CD4-positive, alpha-beta memory T cell (primary cell): ENCODE measurements around the gene PRDM12. TPM values are rescaled to one million over a fixed set of nuclear protein-coding genes. Genes with fewer than 3 reads are reported as not detected.
A peak's percentile ranks its signal among the peaks of the same experiment; 100 is the strongest.

Experiments used
- CTCF ChIA-PET: fragments of 350-600 bp; sonication (Branson Sonifier 250); formaldehyde crosslinking; loops from one replicate; lab custom pipeline; 2021; ENCODE audit warnings: inconsistent platforms; ENCODE audit not compliant: partially characterized antibody; lab: Charles Lee
- POLR2A ChIA-PET: fragments of 350-600 bp; sonication (Branson Sonifier 250); formaldehyde crosslinking; loops from one replicate; lab custom pipeline; 2021; ENCODE audit not compliant: partially characterized antibody; lab: Charles Lee
- DNase-seq, 5 donors: peaks; one replicate each; pipeline versions ENCODE4 v3.0.0 to v3.0.0-alpha.2; 2020 to 2022; ENCODE audit warnings: mixed read lengths in 1 of 5
- H3K27ac ChIP-seq: one replicate; pipeline ENCODE4 v1.7.0; 2013; ENCODE audit warnings: low read depth, low read length
- H3K27me3 ChIP-seq: 2 replicates; pipeline ENCODE4 v1.7.0; 2013; ENCODE audit warnings: mild to moderate bottlenecking, low read length, moderate library complexity; ENCODE audit not compliant: insufficient read depth
- H3K36me3 ChIP-seq: 2 replicates; pipeline ENCODE4 v1.7.0; 2013; ENCODE audit warnings: mild to moderate bottlenecking, low read length, moderate library complexity; ENCODE audit not compliant: insufficient read depth
- H3K4me1 ChIP-seq: 2 replicates; pipeline ENCODE4 v1.7.0; 2013; ENCODE audit warnings: mild to moderate bottlenecking, low read length, moderate library complexity; ENCODE audit not compliant: insufficient read depth
- H3K4me3 ChIP-seq, 2 donors: one replicate each; pipeline ENCODE4 v1.7.0; 2013; ENCODE audit warnings: low read length in 2 of 2, mild to moderate bottlenecking in 1 of 2
- H3K9me3 ChIP-seq, 2 donors: one replicate each; pipeline ENCODE4 v1.7.0; 2013; ENCODE audit warnings: low read length in 2 of 2, control low read depth in 1 of 2; ENCODE audit not compliant: control insufficient read depth in 1 of 2
- H3K27ac Mint-ChIP-seq, 7 donors: one replicate each; pipeline ENCODE4 v1.8.0; 2020 to 2021; ENCODE audit warnings: mixed read lengths in 7 of 7, mild to moderate bottlenecking in 6 of 7, inconsistent platforms in 3 of 7, moderate library complexity in 3 of 7
- H3K27me3 Mint-ChIP-seq, 2 donors: one replicate each; pipeline ENCODE4 v1.8.0; 2020 to 2021; ENCODE audit warnings: mixed read lengths in 2 of 2
- H3K36me3 Mint-ChIP-seq, 2 donors: one replicate each; pipeline ENCODE4 v1.8.0; 2020 to 2021; ENCODE audit warnings: mixed read lengths in 2 of 2, inconsistent platforms in 1 of 2, mild to moderate bottlenecking in 1 of 2
- H3K4me1 Mint-ChIP-seq, 4 donors: one replicate each; pipeline ENCODE4 v1.8.0; 2020 to 2021; ENCODE audit warnings: mixed read lengths in 4 of 4, mild to moderate bottlenecking in 1 of 4
- H3K4me3 Mint-ChIP-seq, 8 donors: one replicate each; pipeline ENCODE4 v1.8.0; 2020 to 2021; ENCODE audit warnings: mixed read lengths in 8 of 8, mild to moderate bottlenecking in 7 of 8, moderate library complexity in 6 of 8, inconsistent platforms in 3 of 8
- H3K9me3 Mint-ChIP-seq, 8 donors: one replicate each; pipeline ENCODE4 v1.8.0; 2020 to 2021; ENCODE audit warnings: mixed read lengths in 8 of 8, mild to moderate bottlenecking in 5 of 8, inconsistent platforms in 3 of 8, moderate library complexity in 1 of 8
- intact Hi-C: fragments of 100-400 bp; cut with micrococcal nuclease; formaldehyde crosslinking; loops from one replicate; pipeline ENCODE4 v1.15.1; 2023
- polyA plus RNA-seq, 2 donors: library from polyadenylated mRNA; unstranded; fragments of 300-500 nt; fragmentation: Illumina TruSeq; gene quantifications; one replicate each; pipeline ENCODE4 v1.2.3, GENCODE V29; 2021
- total RNA-seq, 2 experiments: library from RNA; stranded (reverse); gene quantifications; one replicate each; pipeline ENCODE4 v1.2.3, GENCODE V29; 2021

The PRDM12 gene
- total and polyA plus RNA-seq, 4 experiments from 2014 or later: 0.11 TPM; not detected in 3

GRCh38 chr9:130662099-130662969 is 2.1 kb upstream of the PRDM12 start:
- Histone ChIP-seq H3K36me3 (no peaks in the 10 kb centered on the region), H3K9me3 (no peaks in the 10 kb centered on the region), H3K4me1 (peaks cover 53% of the 10 kb centered on the region), H3K27ac (no peak overlapping the region), H3K27me3 (peaks cover 28% of the 10 kb centered on the region), H3K4me3 (no peak overlapping the region)
- POLR2A ChIA-PET: no interaction called here
- Mint-ChIP-seq H3K27me3 (peaks cover 40 to 46% of the 10 kb centered on the region in 2 donors), H3K9me3 (peaks cover 0 to 2% (median 0%) of the 10 kb centered on the region in 8 donors), H3K36me3 (no peaks in the 10 kb centered on the region), H3K27ac (peak overlapping the region in 1 of 7 donors; percentile 64), H3K4me1 (peaks cover 5 to 37% (median 25%) of the 10 kb centered on the region in 4 donors), H3K4me3 (peak overlapping the region in 7 of 8 donors; percentile 55 to 87 (median 76))
- no peak for DNase-seq
- intact Hi-C loops: no loop called here
- CTCF ChIA-PET: interaction anchor here (1.2 kb wide), 1 partner anchor 23 kb away, joined by 3 read pairs; no protein-coding TSS in a partner anchor

GRCh38 chr9:130662970-130663257 is 1.5 kb upstream of the PRDM12 start:
- Histone ChIP-seq H3K36me3 (no peaks in the 10 kb centered on the region), H3K4me1 (peaks cover 53% of the 10 kb centered on the region), H3K27ac (no peak overlapping the region), H3K4me3 (peak overlapping the region in 1 of 2 donors; percentile 9), H3K9me3 (no peaks in the 10 kb centered on the region), H3K27me3 (peaks cover 29% of the 10 kb centered on the region)
- Mint-ChIP-seq H3K36me3 (no peaks in the 10 kb centered on the region), H3K9me3 (peaks cover 0 to 2% (median 0%) of the 10 kb centered on the region in 8 donors), H3K4me1 (peaks cover 5 to 37% (median 25%) of the 10 kb centered on the region in 4 donors), H3K27me3 (peaks cover 38 to 48% of the 10 kb centered on the region in 2 donors), H3K4me3 (peak overlapping the region in 7 of 8 donors; percentile 55 to 87 (median 76)), H3K27ac (peak overlapping the region in 3 of 7 donors; percentile 47 to 64 (median 55))
- intact Hi-C loops: no loop called here
- POLR2A ChIA-PET: interaction anchor here (1.0 kb wide), 1 partner anchor 20 kb away, joined by 3 read pairs; no protein-coding TSS in a partner anchor
- CTCF ChIA-PET: interaction anchor here (1.2 kb wide), 1 partner anchor 23 kb away, joined by 3 read pairs; no protein-coding TSS in a partner anchor
- no peak for DNase-seq

- CTCF ChIA-PET: interaction anchor here (1.2 kb wide), 1 partner anchor 22 kb away, joined by 3 read pairs; no protein-coding TSS in a partner anchor
- Mint-ChIP-seq H3K36me3 (no peaks in the 10 kb centered on the region), H3K4me3 (peak overlapping the region in 7 of 8 donors; percentile 55 to 87 (median 76)), H3K4me1 (peaks cover 5 to 32% (median 24%) of the 10 kb centered on the region in 4 donors), H3K27me3 (peaks cover 40 to 48% of the 10 kb centered on the region in 2 donors), H3K27ac (peak overlapping the region in 1 of 7 donors; percentile 64), H3K9me3 (peaks cover 0 to 2% (median 0%) of the 10 kb centered on the region in 8 donors)
- Histone ChIP-seq H3K27me3 (peaks cover 29% of the 10 kb centered on the region), H3K4me3 (peak overlapping the region in 1 of 2 donors; percentile 9), H3K36me3 (no peaks in the 10 kb centered on the region), H3K9me3 (no peaks in the 10 kb centered on the region), H3K4me1 (peaks cover 53% of the 10 kb centered on the region), H3K27ac (no peak overlapping the region)
- intact Hi-C loops: no loop called here
- POLR2A ChIA-PET: interaction anchor here (1.0 kb wide), 1 partner anchor 19 kb away, joined by 3 read pairs; no protein-coding TSS in a partner anchor
- DNase-seq: no peak
These were observed 977 bp upstream of the PRDM12 start for GRCh38 chr9:130663258-130663976.

- no peak overlapping the region for H3K27ac Mint-ChIP-seq
- H3K27me3 Mint-ChIP-seq: peaks cover 40 to 44% of the 10 kb centered on the region in 2 donors
- peaks cover 53% of the 10 kb centered on the region for H3K4me1 ChIP-seq
- H3K9me3 ChIP-seq: no peaks in the 10 kb centered on the region
- peak overlapping the region in 5 of 8 donors; percentile 7 to 67 (median 44) for H3K4me3 Mint-ChIP-seq
- peaks cover 29% of the 10 kb centered on the region for H3K27me3 ChIP-seq
- H3K9me3 Mint-ChIP-seq: peaks cover 0 to 2% (median 0%) of the 10 kb centered on the region in 8 donors
- intact Hi-C loops: no loop called here
- no peak overlapping the region for H3K4me3 ChIP-seq
- no peaks in the 10 kb centered on the region for H3K36me3 Mint-ChIP-seq
- ChIA-PET POLR2A (interaction anchor here (1.0 kb wide), 1 partner anchor 19 kb away, joined by 3 read pairs; no protein-coding TSS in a partner anchor), CTCF (no interaction called here)
- no peak overlapping the region for H3K27ac ChIP-seq
- H3K36me3 ChIP-seq: no peaks in the 10 kb centered on the region
- H3K4me1 Mint-ChIP-seq: peaks cover 5 to 29% (median 22%) of the 10 kb centered on the region in 4 donors
- no peak for DNase-seq
These were observed 480 bp upstream of the PRDM12 start for GRCh38 chr9:130663977-130664250.

- CTCF ChIA-PET: no interaction called here
- H3K4me3 ChIP-seq: no peak overlapping the region
- intact Hi-C loops: no loop called here
- no peak overlapping the region for H3K27ac ChIP-seq
- H3K27me3 Mint-ChIP-seq: peaks cover 36 to 40% of the 10 kb centered on the region in 2 donors
- no peaks in the 10 kb centered on the region for H3K36me3 Mint-ChIP-seq
- peaks cover 53% of the 10 kb centered on the region for H3K4me1 ChIP-seq
- H3K27ac Mint-ChIP-seq: no peak overlapping the region
- POLR2A ChIA-PET: no interaction called here
- peak overlapping the region in 7 of 8 donors; percentile 46 to 83 (median 75) for H3K4me3 Mint-ChIP-seq
- H3K9me3 Mint-ChIP-seq: peaks cover 0 to 2% (median 0%) of the 10 kb centered on the region in 8 donors
- H3K4me1 Mint-ChIP-seq: peaks cover 5 to 29% (median 21%) of the 10 kb centered on the region in 4 donors
- H3K36me3 ChIP-seq: no peaks in the 10 kb centered on the region
- peaks cover 29% of the 10 kb centered on the region for H3K27me3 ChIP-seq
- DNase-seq: no peak
- no peaks in the 10 kb centered on the region for H3K9me3 ChIP-seq
These were observed 636 bp downstream of the PRDM12 start for GRCh38 chr9:130665029-130665430.

- ChIA-PET POLR2A (interaction anchor here (0.9 to 1.0 kb wide), 2 partner anchors 16 to 39 kb away, joined by 3 read pairs; no protein-coding TSS in a partner anchor), CTCF (no interaction called here)
- no peaks in the 10 kb centered on the region for H3K36me3 ChIP-seq
- Mint-ChIP-seq H3K9me3 (peaks cover 0 to 2% (median 0%) of the 10 kb centered on the region in 8 donors), H3K27me3 (peaks cover 35 to 43% of the 10 kb centered on the region in 2 donors), H3K4me1 (peaks cover 5 to 29% (median 21%) of the 10 kb centered on the region in 4 donors), H3K36me3 (no peaks in the 10 kb centered on the region), H3K27ac (no peak overlapping the region), H3K4me3 (peak overlapping the region in 7 of 8 donors; percentile 46 to 83 (median 75))
- H3K4me3 ChIP-seq: no peak overlapping the region
- no peak overlapping the region for H3K27ac ChIP-seq
- DNase-seq: no peak
- peaks cover 29% of the 10 kb centered on the region for H3K27me3 ChIP-seq
- intact Hi-C loops: no loop called here
- peaks cover 52% of the 10 kb centered on the region for H3K4me1 ChIP-seq
- no peaks in the 10 kb centered on the region for H3K9me3 ChIP-seq
These were observed 1.3 kb downstream of the PRDM12 start for GRCh38 chr9:130665431-130666392.
